Osteoblast (primary cell): Measurements from ENCODE around the gene CINP. TPM values are rescaled to one million over a fixed set of nuclear protein-coding genes. Genes with fewer than 3 reads are reported as not detected.

Source experiments
- total RNA-seq: library from RNA; depleted of rRNA; stranded (reverse); fragments of >200 nt; gene quantifications from 2 replicates; pipeline ENCODE4 v1.2.3, GENCODE V29; 2012

CINP gene
- total RNA-seq, 1 donor, result 49.2 TPM

Other genes with a start within 250 kb of the CINP start
- gene WDR20, start 223.0 kb downstream of the CINP start, total RNA-seq, result 15.6 and 18.3 TPM in 2 replicates
- gene MOK, start 57.7 kb downstream of the CINP start, total RNA-seq, result 81.0 and 86.1 TPM in 2 replicates
- 7.2 and 9.1 TPM in 2 replicates for gene ZNF839, start 43.1 kb downstream of the CINP start, total RNA-seq
- gene TECPR2, start 51 bp upstream of the CINP start, total RNA-seq, result 13.0 and 13.3 TPM in 2 replicates
- gene ANKRD9, start 146.9 kb upstream of the CINP start, total RNA-seq, result 13.6 and 15.6 TPM in 2 replicates
- 11.6 and 13.3 TPM in 2 replicates for gene RCOR1, start 229.8 kb upstream of the CINP start, total RNA-seq